Measurements from ENCODE around the gene GPC3.
"Not testable (repeated sequence)": the region's sequence is repeated elsewhere in the genome, so short reads cannot be mapped to it uniquely, and the experiment has no call there.

The GPC3 gene

DNA sequence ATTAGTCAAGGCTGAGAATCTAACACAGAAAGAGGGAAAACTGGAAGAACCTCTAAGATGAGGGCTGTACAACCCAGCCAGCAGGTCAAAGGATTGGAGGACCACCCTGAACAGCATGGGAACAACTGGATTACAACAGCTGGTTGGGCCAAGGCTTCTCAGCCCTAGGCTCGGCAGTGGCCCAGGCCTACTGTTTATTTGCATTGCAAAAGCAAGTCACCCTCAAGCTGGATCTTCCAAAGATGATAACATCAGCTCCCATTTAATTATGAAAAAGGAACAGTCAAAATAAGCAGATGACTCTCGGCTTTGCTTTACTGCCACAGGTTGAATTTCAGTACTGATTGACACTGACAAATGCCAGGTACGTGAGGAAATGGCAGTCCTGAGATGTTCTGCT is 61.8 kb downstream of the GPC3 start:
- DNase-seq = no peak

DNA sequence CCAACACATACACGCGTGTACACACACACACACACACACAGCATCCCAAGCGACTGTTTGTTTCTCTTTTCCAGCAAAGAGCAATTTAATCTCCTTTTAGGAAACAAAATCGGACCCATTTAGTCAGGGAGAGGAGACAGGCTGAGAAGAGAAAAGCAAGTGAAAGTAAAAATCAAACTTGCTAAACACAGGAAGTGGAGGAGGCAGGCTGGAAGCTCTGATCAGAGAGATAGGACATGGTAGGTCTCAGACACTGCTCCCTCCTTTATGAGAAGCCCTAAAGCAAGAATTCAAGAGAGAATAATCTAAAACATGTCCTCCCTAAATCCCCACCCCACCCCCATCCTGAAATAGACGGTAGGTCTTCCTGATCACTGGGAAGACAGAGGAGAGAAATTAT is 62.3 kb downstream of the GPC3 start:
- peak; percentile 8 for DNase-seq

- DNase-seq = no peak
These were observed 63.0 kb downstream of the GPC3 start for GRCh38 chrX:133922390-133922771.

GRCh38 chrX:133921764-133922389 is 63.5 kb downstream of the GPC3 start:
- peak; percentile 7 for DNase-seq

DNA sequence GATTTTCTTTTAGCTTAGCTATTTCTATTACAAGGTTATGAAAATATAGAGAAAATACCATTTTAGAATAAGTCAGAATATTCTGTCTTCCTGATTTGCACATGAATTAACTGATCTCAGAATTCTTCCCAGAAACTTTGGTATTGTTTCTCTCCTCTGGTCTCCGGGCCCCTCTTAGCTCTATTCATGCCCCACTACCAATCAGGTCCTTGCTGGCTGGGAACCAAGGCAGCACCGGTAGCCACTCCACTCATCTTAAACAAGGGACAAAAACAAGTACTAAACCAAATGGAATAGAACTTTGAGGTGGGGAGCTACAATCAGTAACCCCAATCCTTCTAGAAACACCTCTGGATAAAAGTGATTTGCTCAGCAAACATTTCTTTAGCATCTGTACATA is 64.3 kb downstream of the GPC3 start:
- DNase-seq = no peak

GRCh38 chrX:133918361-133918771 is 67.0 kb downstream of the GPC3 start:
- no peak for DNase-seq

GRCh38 chrX:133916984-133917722 is 68.2 kb downstream of the GPC3 start:
- no peak for DNase-seq

DNA sequence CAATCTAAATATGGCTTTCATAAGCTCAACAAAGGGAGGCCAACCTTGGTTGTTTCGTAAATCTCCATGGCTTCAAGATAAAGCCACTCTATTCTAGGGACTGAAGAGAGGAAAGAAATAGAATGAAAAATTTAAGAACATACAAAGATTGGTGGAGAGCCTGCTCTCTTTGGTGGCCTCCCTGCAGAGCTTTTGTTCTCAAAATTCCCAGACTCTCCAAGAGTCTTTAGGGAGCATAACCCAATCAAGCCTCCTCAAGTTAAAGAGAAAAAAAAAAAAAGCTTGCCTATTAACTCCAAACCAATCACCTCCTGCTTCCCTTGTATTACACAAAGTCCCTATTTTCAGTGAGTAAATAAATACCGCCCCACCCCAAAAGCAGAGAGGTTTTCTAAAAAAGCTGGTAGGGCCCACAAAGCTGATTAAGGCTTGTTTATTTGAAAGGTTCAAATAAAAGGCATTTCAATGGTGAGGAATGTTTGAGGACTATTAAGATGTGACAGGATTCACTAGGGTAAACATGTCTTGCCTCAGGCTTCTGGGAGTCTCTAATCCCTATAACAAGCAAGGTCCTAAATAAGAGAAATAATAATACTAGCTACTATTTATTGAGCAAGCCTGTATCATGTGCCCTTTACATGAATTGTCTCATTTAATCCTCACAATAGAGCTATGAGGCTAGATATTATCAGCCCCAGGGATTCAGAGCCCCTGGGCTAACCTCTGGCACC is 71.6 kb downstream of the GPC3 start:
- no peak for DNase-seq

- no peak for DNase-seq
These were observed 72.4 kb downstream of the GPC3 start for GRCh38 chrX:133913009-133913408.

DNA sequence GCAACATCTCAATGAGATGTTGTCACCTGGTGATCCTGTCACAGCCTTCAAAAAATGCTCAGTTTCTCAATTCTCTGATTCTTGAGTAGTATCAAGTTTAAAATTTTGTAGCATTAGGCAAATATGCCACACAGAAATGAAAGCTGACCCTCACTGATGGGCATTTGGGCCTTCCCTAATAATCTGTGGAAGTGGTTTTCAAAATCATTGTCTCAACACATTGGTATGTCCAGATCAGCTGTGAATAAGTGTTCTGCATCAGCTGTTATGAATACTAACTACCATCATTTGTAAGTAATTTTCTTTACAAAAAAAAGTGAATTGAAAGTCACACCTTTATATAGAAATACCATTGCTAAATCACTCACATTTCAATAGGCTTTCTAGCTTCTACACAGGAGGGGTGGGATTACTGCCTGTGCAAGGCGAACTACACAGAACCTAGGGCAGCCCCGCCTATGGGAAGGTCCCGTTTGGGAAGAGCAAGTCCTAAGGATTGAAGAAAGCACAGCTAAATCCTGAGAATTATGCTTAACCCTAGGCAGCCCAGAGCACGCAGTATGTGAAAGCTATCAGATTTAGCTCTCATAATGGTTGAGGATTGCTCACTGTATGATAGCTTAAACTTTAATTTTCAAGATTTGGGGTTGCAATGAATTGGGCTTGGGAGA is 73.4 kb downstream of the GPC3 start:
- DNase-seq = no peak

DNA sequence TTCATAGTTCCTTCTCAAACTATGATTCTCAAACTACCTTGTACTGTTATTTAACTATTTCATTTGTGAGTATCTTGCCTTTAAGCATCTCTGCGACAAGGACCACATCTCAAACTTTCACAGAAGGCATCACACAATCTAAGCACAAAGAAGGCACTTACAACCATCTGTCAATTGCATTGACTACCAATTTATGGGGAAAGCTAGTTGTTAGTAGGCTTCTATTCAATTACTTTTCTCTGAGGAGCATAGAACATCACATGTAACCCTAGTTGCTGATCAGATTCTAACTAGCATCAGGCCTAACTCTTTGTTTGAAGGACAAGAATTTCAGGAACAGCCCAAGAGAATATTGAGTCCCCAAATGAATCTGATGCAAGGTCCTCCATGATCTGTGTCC is 74.9 kb downstream of the GPC3 start:
- DNase-seq = no peak

DNA sequence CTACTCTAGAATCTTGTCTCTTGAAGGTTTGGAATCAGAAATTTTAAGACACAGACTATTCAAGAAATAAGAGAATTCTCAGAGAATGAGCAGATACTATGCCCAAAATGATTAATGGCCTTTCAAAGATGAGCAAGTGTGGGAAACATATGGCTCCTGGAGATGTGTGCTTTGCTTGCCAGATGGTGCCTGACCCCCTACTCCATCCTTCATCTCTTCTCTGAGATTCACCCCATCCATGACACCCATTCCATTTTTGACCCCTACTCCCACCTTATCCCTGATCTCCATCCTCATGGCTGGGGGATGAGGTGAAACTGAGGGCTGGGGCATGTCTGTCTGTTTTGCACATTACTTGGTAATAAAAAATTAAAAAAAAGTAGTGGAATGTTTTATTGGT is 75.5 kb downstream of the GPC3 start:
- DNase-seq = no peak

- no peak for DNase-seq
These were observed 77.0 kb downstream of the GPC3 start for GRCh38 chrX:133908223-133908955.

- DNase-seq = no peak
These were observed 77.8 kb downstream of the GPC3 start for GRCh38 chrX:133907606-133908005.

DNA sequence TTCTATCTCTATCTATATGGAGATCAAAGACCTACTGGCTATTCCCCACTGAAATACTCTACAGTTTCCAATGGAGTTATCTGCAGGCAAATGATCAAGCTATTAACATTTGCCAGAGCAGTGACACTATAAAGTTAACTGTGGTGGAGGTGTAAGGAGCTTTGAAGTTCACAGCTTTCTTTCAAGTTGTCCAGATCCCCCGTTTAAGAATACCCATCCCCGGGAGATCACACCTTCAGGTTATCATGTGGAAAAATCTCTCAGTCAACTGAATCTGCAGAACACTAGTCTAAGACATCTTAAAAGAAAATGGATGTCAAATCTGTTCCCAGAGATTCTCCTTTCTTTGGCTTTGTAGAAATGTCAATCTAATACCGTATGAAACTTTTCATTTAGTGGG is 80.1 kb downstream of the GPC3 start:
- no peak for DNase-seq

GRCh38 chrX:133897593-133898163 is 87.7 kb downstream of the GPC3 start:
- DNase-seq = no peak

DNA sequence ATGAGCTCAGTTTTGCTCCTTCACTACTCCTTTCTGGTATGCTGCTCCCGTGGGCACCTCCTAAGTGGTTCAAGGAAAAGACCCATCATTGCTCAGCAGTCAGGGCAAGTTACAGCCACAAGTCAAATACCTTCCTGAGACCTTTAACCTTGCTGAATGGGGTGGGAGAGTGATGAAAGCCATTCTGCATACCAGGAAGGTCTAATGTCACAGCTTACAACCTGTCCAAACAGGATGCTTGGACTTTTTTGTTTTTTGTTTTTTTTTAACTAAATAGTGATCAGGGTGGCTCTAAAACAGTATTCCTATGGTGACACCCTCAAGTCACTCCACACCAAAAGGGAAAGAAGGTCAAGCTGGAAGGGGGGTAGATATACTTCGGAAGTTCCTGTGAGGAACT is 93.1 kb downstream of the GPC3 start:
- no peak for DNase-seq

GRCh38 chrX:133888984-133889383 is 96.4 kb downstream of the GPC3 start:
- no peak for DNase-seq

- not testable (repeated sequence) for DNase-seq
These were observed 97.3 kb downstream of the GPC3 start for GRCh38 chrX:133888084-133888483.

DNA sequence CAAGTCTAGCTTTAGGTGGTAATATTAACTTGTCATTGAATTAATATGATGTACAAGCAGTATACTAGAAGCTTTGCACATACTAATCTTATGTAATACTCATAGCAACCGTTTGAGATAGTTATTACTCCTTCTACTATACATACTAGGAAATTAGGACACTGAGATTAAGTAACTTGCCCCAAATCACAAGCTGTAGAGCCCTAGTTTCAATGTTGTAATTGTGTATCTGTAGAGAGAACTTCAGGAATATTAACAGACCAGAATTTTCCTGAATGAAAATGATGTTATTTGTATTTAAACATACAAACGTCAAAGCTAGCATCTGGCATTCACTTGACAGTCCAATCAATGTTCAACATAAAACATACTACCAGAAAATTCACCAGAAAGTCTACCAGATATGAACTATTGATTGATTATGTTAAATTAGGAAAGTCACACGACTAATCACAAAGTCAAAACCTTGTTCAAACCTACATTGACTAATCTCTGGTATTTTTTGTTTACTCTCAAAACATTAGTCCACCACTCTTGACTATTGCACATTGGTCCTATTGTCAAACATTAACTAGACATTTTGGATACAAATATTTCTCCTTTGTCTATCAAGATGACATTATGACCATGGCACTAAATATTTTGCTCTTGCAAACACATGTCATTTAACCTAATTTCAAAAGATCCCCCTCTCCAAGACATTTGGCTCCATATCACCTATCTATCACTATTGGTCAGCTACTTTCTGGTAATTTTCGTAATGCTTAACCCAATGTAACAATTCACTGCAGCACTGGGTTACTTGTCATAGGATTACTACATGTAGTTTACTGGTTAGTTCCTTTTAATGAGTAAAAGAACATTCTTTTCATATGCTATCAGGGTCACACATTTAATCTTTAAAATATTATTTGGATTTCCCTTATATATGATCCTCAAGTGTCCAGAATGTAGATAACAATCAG is 100.7 kb downstream of the GPC3 start:
- no peak for DNase-seq

- no peak for DNase-seq
These were observed 103.5 kb downstream of the GPC3 start for GRCh38 chrX:133881893-133882292.

Measured in CD4-positive, alpha-beta T cell treated with Interleukin-12 subunit alpha and Interleukin-12 subunit beta, for 1 hour (primary cell).